ENCODE measurements around the gene HOXB3.

Gene HOXB3

GRCh38 chr17:48600244-48601098 lies 10.4 kb upstream of the HOXB3 start (continued):
- TF ChIP-seq ZNF121 (tag by site-specific recombination; IDR thresholded peaks at IDR 0.05) (no peak), SP2 (tag by site-specific recombination; IDR thresholded peaks at IDR 0.05) (no peak), ZNF341 (tag by site-specific recombination; IDR thresholded peaks at IDR 0.05; ENCODE audit: low read depth) (peak; percentile 51), ZBTB7A (tag by site-specific recombination; IDR thresholded peaks at IDR 0.05; ENCODE audit: low read depth) (no peak), MZF1 (tag by site-specific recombination; IDR thresholded peaks at IDR 0.05; ENCODE audit: borderline replicate concordance) (no peak; the same call in none of the 2 replicates), ZNF692 (tag by site-specific recombination; IDR thresholded peaks at IDR 0.05) (no peak), ZNF670 (tag by site-specific recombination; IDR thresholded peaks at IDR 0.05; ENCODE audit: low read depth) (no peak), ZFHX2 (tag by site-specific recombination; conservative IDR thresholded peaks at IDR 0.05) (peak; percentile 99), ZNF221 (tag by site-specific recombination; IDR thresholded peaks at IDR 0.05; ENCODE audit: borderline replicate concordance) (no peak), ZNF169 (tag by site-specific recombination; IDR thresholded peaks at IDR 0.05) (no peak), ZBTB44 (tag by site-specific recombination; IDR thresholded peaks at IDR 0.05) (no peak), PRDM1 (tag by site-specific recombination; IDR thresholded peaks at IDR 0.05) (no peak), ZNF768 (tag by site-specific recombination; IDR thresholded peaks at IDR 0.05) (no peak), ZNF549 (tag by site-specific recombination; IDR thresholded peaks at IDR 0.05) (no peak), KLF16 (tag by site-specific recombination; IDR thresholded peaks at IDR 0.05) (no peak), ZSCAN4 (tag by site-specific recombination; IDR thresholded peaks at IDR 0.05) (peak; percentile 93), CTCF (tag by site-specific recombination; IDR thresholded peaks at IDR 0.05) (peak; percentile 33; the same call in 1 of the 2 replicates), ZNF148 (tag by site-specific recombination; IDR thresholded peaks at IDR 0.05; ENCODE audit: borderline replicate concordance) (no peak), ZNF335 (tag by site-specific recombination; conservative IDR thresholded peaks at IDR 0.05) (peak; percentile 69), ZNF513 (tag by site-specific recombination; IDR thresholded peaks at IDR 0.05) (no peak), ZNF140 (tag by site-specific recombination; IDR thresholded peaks at IDR 0.05) (no peak), ZNF302 (tag by site-specific recombination; IDR thresholded peaks at IDR 0.05; ENCODE audit: low read depth) (no peak), ZNF777 (tag by site-specific recombination; IDR thresholded peaks at IDR 0.05; ENCODE audit: borderline replicate concordance) (no peak), ZNF510 (tag by site-specific recombination; IDR thresholded peaks at IDR 0.05; ENCODE audit: insufficient replicate concordance) (no peak), GLIS2 (tag by site-specific recombination; IDR thresholded peaks at IDR 0.05) (peak; percentile 28; the same call in 1 of the 2 replicates), ZBTB6 (tag by site-specific recombination; IDR thresholded peaks at IDR 0.05) (peak; percentile 97), ZNF350 (tag by site-specific recombination; IDR thresholded peaks at IDR 0.05) (no peak), ZNF132 (tag by site-specific recombination; IDR thresholded peaks at IDR 0.05; ENCODE audit: borderline replicate concordance) (no peak)

All from HEK293 (cell line).